ENCODE data around the gene CCND2.
"Not testable (repeated sequence)": the region's sequence is repeated elsewhere in the genome, so short reads cannot be mapped to it uniquely, and the experiment has no call there.

The CCND2 gene

GRCh38 chr12:4273652-4274395, at the start of gene CCND2:
CCND2 (plus strand) TSS chr12:4273762; CDS start chr12:4274041, 279 bp downstream.
- DNase-seq = no peak

GRCh38 chr12:4224206-4224889, 49.2 kb upstream of the CCND2 start:
- no peak for DNase-seq

- no peak for DNase-seq
Measured at GRCh38 chr12:4225571-4225970, 48.0 kb upstream of the CCND2 start.

- DNase-seq = no peak
Measured at GRCh38 chr12:4227046-4227445, 46.5 kb upstream of the CCND2 start.

- no peak for DNase-seq
Measured at GRCh38 chr12:4228122-4228580, 45.4 kb upstream of the CCND2 start.

GRCh38 chr12:4230526-4230925, 43.0 kb upstream of the CCND2 start:
- no peak for DNase-seq

- DNase-seq = no peak
Measured at GRCh38 chr12:4238577-4238976, 35.0 kb upstream of the CCND2 start.

- DNase-seq = no peak
Measured at GRCh38 chr12:4239746-4240145, 33.8 kb upstream of the CCND2 start.

GRCh38 chr12:4240161-4240783, 33.3 kb upstream of the CCND2 start:
- no peak for DNase-seq

GRCh38 chr12:4240981-4241380, 32.6 kb upstream of the CCND2 start:
- DNase-seq = no peak

- DNase-seq = no peak
Measured at GRCh38 chr12:4241592-4241991, 32.0 kb upstream of the CCND2 start.

GRCh38 chr12:4242595-4242994, 31.0 kb upstream of the CCND2 start:
- DNase-seq = no peak

GRCh38 chr12:4243091-4243490, 30.5 kb upstream of the CCND2 start:
- DNase-seq = no peak

GRCh38 chr12:4243491-4244100, 30.0 kb upstream of the CCND2 start:
- not testable (repeated sequence) for DNase-seq

GRCh38 chr12:4244868-4245267, 28.7 kb upstream of the CCND2 start:
- no peak for DNase-seq

- DNase-seq = no peak
Measured at GRCh38 chr12:4245446-4245845, 28.1 kb upstream of the CCND2 start.

- DNase-seq = no peak
Measured at GRCh38 chr12:4246116-4246515, 27.4 kb upstream of the CCND2 start.

GRCh38 chr12:4250691-4251090, 22.9 kb upstream of the CCND2 start:
- DNase-seq = no peak

GRCh38 chr12:4251216-4251891, 22.2 kb upstream of the CCND2 start:
- DNase-seq = no peak

GRCh38 chr12:4251967-4252366, 21.6 kb upstream of the CCND2 start:
- no peak for DNase-seq

- no peak for DNase-seq
Measured at GRCh38 chr12:4252601-4253000, 21.0 kb upstream of the CCND2 start.

- no peak for DNase-seq
Measured at GRCh38 chr12:4256043-4256826, 17.3 kb upstream of the CCND2 start.
